ENCODE results near the gene AKAP1.

GRCh38 chr17:57138956-57139576 is 54.0 kb downstream of the AKAP1 start:
- no peak for TF ChIP-seq EZH2phosphoT487 (IDR thresholded peaks at IDR 0.05; ENCODE audit: borderline replicate concordance, low read length)
- TF ChIP-seq CTCF (conservative IDR thresholded peaks at IDR 0.05; ENCODE audit: low read depth, low read length), result peak; percentile 34; the same call in 1 of the 2 replicates
- no peak for TF ChIP-seq EZH2 (IDR thresholded peaks at IDR 0.05; ENCODE audit: low read length, unreplicated experiment)
